KMS-11 (cell line): ENCODE measurements around the gene CERS6.

Experiments
- H2AFZ ChIP-seq: fragments of 200-600 bp; sonication (generic); 2 replicates; pipeline ENCODE4 v1.6.1; 2016; ENCODE audit warnings: antibody characterized with exemption, mixed run types, low read depth
- H3K27ac ChIP-seq: fragments of 200-600 bp; sonication (generic); 2 replicates; pipeline ENCODE4 v1.6.1; 2016; ENCODE audit warnings: mild to moderate bottlenecking, mixed run types
- H3K27me3 ChIP-seq: fragments of 200-600 bp; sonication (generic); 2 replicates; pipeline ENCODE4 v1.6.1; 2017; ENCODE audit warnings: mild to moderate bottlenecking, low read depth, mixed run types, moderate library complexity; ENCODE audit not compliant: insufficient read depth
- H3K36me3 ChIP-seq: fragments of 200-600 bp; sonication (generic); 2 replicates; pipeline ENCODE4 v1.6.1; 2017; ENCODE audit warnings: mild to moderate bottlenecking, mixed run types; ENCODE audit not compliant: insufficient read depth
- H3K4me1 ChIP-seq: fragments of 200-600 bp; sonication (generic); 2 replicates; pipeline ENCODE4 v1.6.1; 2016; ENCODE audit warnings: mild to moderate bottlenecking, low read depth, mixed run types; ENCODE audit not compliant: poor library complexity, severe bottlenecking
- H3K4me2 ChIP-seq: fragments of 200-600 bp; sonication (generic); 2 replicates; pipeline ENCODE4 v1.7.0; 2016; ENCODE audit warnings: mild to moderate bottlenecking, mixed run types
- H3K4me3 ChIP-seq: fragments of 200-600 bp; sonication (generic); IDR thresholded peaks from 2 replicates; pipeline ENCODE4 v1.6.1; 2017; ENCODE audit warnings: low read depth, low read length, mixed read lengths; ENCODE audit not compliant: insufficient read depth
- H3K79me2 ChIP-seq: fragments of 200-600 bp; sonication (generic); 2 replicates; pipeline ENCODE4 v1.6.1; 2016; ENCODE audit warnings: low read depth, mixed run types; ENCODE audit not compliant: insufficient read depth
- H3K9ac ChIP-seq: fragments of 200-600 bp; sonication (generic); 2 replicates; pipeline ENCODE4 v1.6.1; 2016; ENCODE audit warnings: mild to moderate bottlenecking, mixed run types
- H4K20me1 ChIP-seq: fragments of 200-600 bp; sonication (generic); 2 replicates; pipeline ENCODE4 v1.6.1; 2016; ENCODE audit warnings: mild to moderate bottlenecking, mixed run types; ENCODE audit not compliant: insufficient read depth
- TF ChIP-seq, protein P1 (sequence below): fragments of 200-600 bp; sonication (generic); conservative IDR thresholded peaks from 2 replicates; pipeline ENCODE4 v1.6.1; 2017; ENCODE audit warnings: low read depth, mild to moderate bottlenecking, antibody characterized with exemption, low read length, moderate library complexity, mixed read lengths

Gene CERS6

DNA sequence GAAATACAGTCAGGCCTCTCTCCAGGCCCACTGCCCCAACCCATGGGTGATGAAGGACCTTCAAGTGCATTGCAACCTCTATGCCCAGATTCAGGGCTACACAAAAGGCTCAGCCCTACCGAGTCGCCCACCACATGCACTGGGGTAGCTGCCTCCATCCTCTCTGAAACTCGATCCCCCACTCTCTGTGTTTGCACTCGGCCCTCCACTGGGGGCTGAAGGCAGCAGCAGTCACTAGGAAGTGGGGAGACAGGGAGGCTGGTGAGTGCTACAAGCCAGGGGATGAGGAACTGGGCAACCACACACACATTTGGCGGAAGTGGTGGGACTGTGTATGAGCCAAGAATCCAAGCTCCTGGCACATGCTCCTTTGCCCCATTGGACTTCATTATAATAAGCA is 94.6 kb downstream of the CERS6 start:
- TF ChIP-seq, protein P1, sequence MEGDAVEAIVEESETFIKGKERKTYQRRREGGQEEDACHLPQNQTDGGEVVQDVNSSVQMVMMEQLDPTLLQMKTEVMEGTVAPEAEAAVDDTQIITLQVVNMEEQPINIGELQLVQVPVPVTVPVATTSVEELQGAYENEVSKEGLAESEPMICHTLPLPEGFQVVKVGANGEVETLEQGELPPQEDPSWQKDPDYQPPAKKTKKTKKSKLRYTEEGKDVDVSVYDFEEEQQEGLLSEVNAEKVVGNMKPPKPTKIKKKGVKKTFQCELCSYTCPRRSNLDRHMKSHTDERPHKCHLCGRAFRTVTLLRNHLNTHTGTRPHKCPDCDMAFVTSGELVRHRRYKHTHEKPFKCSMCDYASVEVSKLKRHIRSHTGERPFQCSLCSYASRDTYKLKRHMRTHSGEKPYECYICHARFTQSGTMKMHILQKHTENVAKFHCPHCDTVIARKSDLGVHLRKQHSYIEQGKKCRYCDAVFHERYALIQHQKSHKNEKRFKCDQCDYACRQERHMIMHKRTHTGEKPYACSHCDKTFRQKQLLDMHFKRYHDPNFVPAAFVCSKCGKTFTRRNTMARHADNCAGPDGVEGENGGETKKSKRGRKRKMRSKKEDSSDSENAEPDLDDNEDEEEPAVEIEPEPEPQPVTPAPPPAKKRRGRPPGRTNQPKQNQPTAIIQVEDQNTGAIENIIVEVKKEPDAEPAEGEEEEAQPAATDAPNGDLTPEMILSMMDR: no peak
- H3K4me1 ChIP-seq: peaks cover 5% of the 10 kb centered on the region
- H2AFZ ChIP-seq: no peak overlapping the region
- H3K4me2 ChIP-seq: no peak overlapping the region
- no peak overlapping the region for H3K4me3 ChIP-seq
- H4K20me1 ChIP-seq: no peaks in the 10 kb centered on the region
- H3K27me3 ChIP-seq: no peaks in the 10 kb centered on the region
- H3K36me3 ChIP-seq: no peaks in the 10 kb centered on the region
- no peak overlapping the region for H3K9ac ChIP-seq
- no peaks in the 10 kb centered on the region for H3K79me2 ChIP-seq
- no peak overlapping the region for H3K27ac ChIP-seq

DNA sequence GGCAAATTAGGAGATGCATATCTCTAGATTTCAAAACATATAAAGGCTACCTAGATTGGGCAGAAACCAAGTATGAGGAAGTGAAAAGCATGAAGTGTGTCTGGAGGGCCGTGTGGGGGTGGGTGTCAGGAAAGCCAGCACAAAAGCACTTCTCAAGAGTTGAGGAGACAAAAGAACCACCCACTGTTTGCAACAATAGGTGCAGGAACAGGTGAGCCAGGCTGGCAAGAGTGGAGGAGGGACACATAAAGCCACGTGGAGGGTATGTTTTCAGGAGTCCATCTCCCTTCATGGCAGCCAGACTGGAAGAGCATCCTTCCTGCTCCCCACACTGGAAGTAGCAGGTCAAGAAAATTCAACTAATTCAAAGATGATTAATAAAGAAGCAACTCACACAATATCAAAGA is 96.4 kb downstream of the CERS6 start:
- TF ChIP-seq, protein P1: no peak
- H3K9ac ChIP-seq: no peak overlapping the region
- H3K4me2 ChIP-seq: no peak overlapping the region
- peaks cover 5% of the 10 kb centered on the region for H3K4me1 ChIP-seq
- H3K27ac ChIP-seq: no peak overlapping the region
- H3K4me3 ChIP-seq: no peak overlapping the region
- no peak overlapping the region for H2AFZ ChIP-seq
- H3K27me3 ChIP-seq: no peaks in the 10 kb centered on the region
- H3K79me2 ChIP-seq: no peaks in the 10 kb centered on the region
- no peaks in the 10 kb centered on the region for H4K20me1 ChIP-seq
- no peaks in the 10 kb centered on the region for H3K36me3 ChIP-seq

DNA sequence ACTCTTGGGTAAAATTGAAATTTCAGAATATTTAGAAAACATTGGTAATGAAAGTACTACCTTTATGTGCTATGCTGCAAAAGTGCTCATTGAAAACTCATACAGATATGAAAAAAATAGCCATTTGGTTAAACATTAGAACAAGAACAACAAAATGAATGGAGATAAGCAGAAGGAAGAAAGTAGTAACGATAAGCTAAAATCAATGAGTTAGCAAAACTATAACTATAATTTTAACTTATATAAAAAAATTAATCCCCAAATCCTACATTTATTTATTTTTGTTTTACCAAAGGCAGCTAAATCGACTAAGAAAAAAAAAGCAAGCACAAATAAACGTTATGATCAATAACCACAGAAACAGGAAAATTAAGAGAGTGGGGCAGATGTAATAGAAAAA is 99.2 kb downstream of the CERS6 start:
- no peaks in the 10 kb centered on the region for H3K27me3 ChIP-seq
- no peak overlapping the region for H3K4me3 ChIP-seq
- H3K9ac ChIP-seq: no peak overlapping the region
- H3K4me2 ChIP-seq: no peak overlapping the region
- H3K36me3 ChIP-seq: no peaks in the 10 kb centered on the region
- no peaks in the 10 kb centered on the region for H3K79me2 ChIP-seq
- no peaks in the 10 kb centered on the region for H3K4me1 ChIP-seq
- H4K20me1 ChIP-seq: no peaks in the 10 kb centered on the region
- TF ChIP-seq, protein P1: no peak
- H3K27ac ChIP-seq: no peak overlapping the region
- H2AFZ ChIP-seq: no peak overlapping the region

DNA sequence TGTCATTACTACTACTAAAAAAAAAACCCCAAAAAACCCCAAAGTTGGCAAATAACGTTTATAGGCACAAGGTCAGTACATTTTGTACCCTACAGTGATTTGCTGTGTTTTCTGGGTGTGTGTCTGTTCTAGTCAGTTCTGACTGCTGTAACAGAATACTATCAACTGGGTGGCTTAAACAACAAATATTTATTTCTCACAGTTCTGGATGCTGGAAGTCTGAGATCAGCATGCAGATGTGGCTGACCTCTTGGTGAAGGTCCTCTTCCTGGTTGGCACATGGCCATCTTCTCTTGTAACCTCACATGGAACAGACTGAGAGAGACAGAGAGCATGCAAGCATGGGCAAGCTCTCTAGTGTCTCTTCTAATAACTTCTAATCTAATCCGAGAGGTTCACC is 103.1 kb downstream of the CERS6 start:
- Histone ChIP-seq H3K4me3 (no peak overlapping the region), H3K36me3 (no peaks in the 10 kb centered on the region), H3K9ac (no peak overlapping the region), H3K27me3 (no peaks in the 10 kb centered on the region), H3K27ac (no peak overlapping the region), H2AFZ (no peak overlapping the region), H3K4me2 (no peak overlapping the region), H3K4me1 (no peaks in the 10 kb centered on the region), H4K20me1 (no peaks in the 10 kb centered on the region), H3K79me2 (no peaks in the 10 kb centered on the region)
- TF ChIP-seq, protein P1: no peak
